ENCODE measurements around the gene ARID1B.
"Not testable (repeated sequence)": the region's sequence is repeated elsewhere in the genome, so short reads cannot be mapped to it uniquely, and the experiment has no call there.

ARID1B gene

DNA sequence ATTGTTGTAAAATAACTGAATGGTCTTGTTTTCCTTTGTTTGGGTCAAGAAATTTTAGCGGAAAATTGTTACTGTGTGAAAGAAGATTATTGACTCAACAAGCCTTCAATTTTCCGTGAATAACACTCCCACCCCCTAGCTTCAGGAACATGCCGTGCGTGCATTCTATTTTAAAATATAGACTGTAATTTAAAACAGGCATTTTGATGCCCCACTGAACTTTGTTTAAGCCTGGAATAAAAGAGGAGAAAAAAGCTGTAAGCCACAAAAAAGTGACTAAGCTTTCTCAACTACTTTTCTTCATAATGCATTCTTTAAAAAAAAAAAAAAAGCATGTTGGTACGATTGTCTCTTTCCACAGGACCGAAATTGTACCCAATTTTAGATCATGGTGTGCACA, 166.0 kb downstream of the ARID1B start:
- no peak overlapping the region for H3K27ac ChIP-seq (ENCODE audit: low read length)
- H3F3A ChIP-seq (ENCODE audit: insufficient read depth, low read length), result no peaks in the 10 kb centered on the region
- no peaks in the 10 kb centered on the region for H3K4me1 ChIP-seq (ENCODE audit: low read length)
- H4K20me1 ChIP-seq (ENCODE audit: insufficient read depth, low read length), result no peaks in the 10 kb centered on the region
- no peak overlapping the region for H3K4me2 ChIP-seq (ENCODE audit: low read depth, low read length)
- H3K9me2 ChIP-seq (replicated peaks; ENCODE audit: insufficient read depth, low read length), result no peaks in the 10 kb centered on the region
- no peak overlapping the region for H3K9ac ChIP-seq (ENCODE audit: low read length)
- TF ChIP-seq CTCF (IDR thresholded peaks at IDR 0.05; ENCODE audit: low read length), result no peak
- no peak for TF ChIP-seq EZH2 (optimal IDR thresholded peaks at IDR 0.05; ENCODE audit: low read depth, low read length)
- no peak for TF ChIP-seq EZH2phosphoT487 (IDR thresholded peaks at IDR 0.05; ENCODE audit: low read length)
- H3K36me3 ChIP-seq (replicated peaks; ENCODE audit: insufficient read depth, low read length), result no peaks in the 10 kb centered on the region
- H3K27me3 ChIP-seq (replicated peaks; ENCODE audit: insufficient read depth, low read length), result no peaks in the 10 kb centered on the region
- H3K79me2 ChIP-seq (ENCODE audit: low read length), result peaks cover 73% of the 10 kb centered on the region
- DNase-seq, result no peak
- no peaks in the 10 kb centered on the region for H3K9me3 ChIP-seq (replicated peaks; ENCODE audit: insufficient read depth, low read length)
- H2AFZ ChIP-seq (ENCODE audit: low read length), result no peak overlapping the region
- H3K4me3 ChIP-seq (ENCODE audit: low read length), result no peak overlapping the region

DNA sequence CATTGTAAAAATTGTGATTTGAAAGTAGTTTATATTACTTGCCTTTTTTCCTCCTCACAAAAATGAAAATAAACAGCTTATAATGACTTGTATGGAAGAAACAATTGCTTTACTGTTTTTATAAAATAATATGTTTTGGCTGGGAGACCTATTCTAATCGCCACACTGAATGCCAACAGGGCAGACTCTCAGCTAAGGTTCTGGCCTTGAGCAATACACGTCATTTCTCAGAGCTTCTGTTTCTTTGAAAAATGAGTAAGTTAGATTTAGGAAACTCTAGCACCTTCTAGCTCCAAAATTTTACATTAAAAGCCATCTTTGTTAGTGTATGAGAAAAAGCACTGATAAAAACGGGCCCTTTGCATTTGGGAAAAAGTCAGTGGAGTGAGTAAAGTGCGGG, 166.6 kb downstream of the ARID1B start:
- Histone ChIP-seq H3K27ac (ENCODE audit: low read length) (no peak overlapping the region), H3K36me3 (replicated peaks; ENCODE audit: insufficient read depth, low read length) (no peaks in the 10 kb centered on the region), H3F3A (ENCODE audit: insufficient read depth, low read length) (no peaks in the 10 kb centered on the region), H3K27me3 (replicated peaks; ENCODE audit: insufficient read depth, low read length) (no peaks in the 10 kb centered on the region), H3K9ac (ENCODE audit: low read length) (no peak overlapping the region), H3K4me1 (ENCODE audit: low read length) (no peaks in the 10 kb centered on the region), H3K4me2 (ENCODE audit: low read depth, low read length) (no peak overlapping the region), H3K79me2 (ENCODE audit: low read length) (peaks cover 68% of the 10 kb centered on the region), H3K4me3 (ENCODE audit: low read length) (no peak overlapping the region), H4K20me1 (ENCODE audit: insufficient read depth, low read length) (no peaks in the 10 kb centered on the region), H2AFZ (ENCODE audit: low read length) (no peak overlapping the region), H3K9me3 (replicated peaks; ENCODE audit: insufficient read depth, low read length) (no peaks in the 10 kb centered on the region), H3K9me2 (replicated peaks; ENCODE audit: insufficient read depth, low read length) (no peaks in the 10 kb centered on the region)
- no peak for DNase-seq
- TF ChIP-seq CTCF (IDR thresholded peaks at IDR 0.05; ENCODE audit: low read length) (no peak), EZH2phosphoT487 (IDR thresholded peaks at IDR 0.05; ENCODE audit: low read length) (no peak), EZH2 (optimal IDR thresholded peaks at IDR 0.05; ENCODE audit: low read depth, low read length) (no peak)

- no peaks in the 10 kb centered on the region for H3K9me3 ChIP-seq (replicated peaks; ENCODE audit: insufficient read depth, low read length)
- no peaks in the 10 kb centered on the region for H3F3A ChIP-seq (ENCODE audit: insufficient read depth, low read length)
- H3K4me2 ChIP-seq (ENCODE audit: low read depth, low read length), result no peak overlapping the region
- TF ChIP-seq EZH2 (optimal IDR thresholded peaks at IDR 0.05; ENCODE audit: low read depth, low read length), result no peak
- no peak for TF ChIP-seq EZH2phosphoT487 (IDR thresholded peaks at IDR 0.05; ENCODE audit: low read length)
- no peak for TF ChIP-seq CTCF (IDR thresholded peaks at IDR 0.05; ENCODE audit: low read length)
- H3K79me2 ChIP-seq (ENCODE audit: low read length), result peaks cover 70% of the 10 kb centered on the region
- H3K4me1 ChIP-seq (ENCODE audit: low read length), result no peaks in the 10 kb centered on the region
- H3K9me2 ChIP-seq (replicated peaks; ENCODE audit: insufficient read depth, low read length), result no peaks in the 10 kb centered on the region
- H4K20me1 ChIP-seq (ENCODE audit: insufficient read depth, low read length), result no peaks in the 10 kb centered on the region
- no peak overlapping the region for H3K9ac ChIP-seq (ENCODE audit: low read length)
- no peak overlapping the region for H3K27ac ChIP-seq (ENCODE audit: low read length)
- no peaks in the 10 kb centered on the region for H3K27me3 ChIP-seq (replicated peaks; ENCODE audit: insufficient read depth, low read length)
- no peak overlapping the region for H2AFZ ChIP-seq (ENCODE audit: low read length)
- no peaks in the 10 kb centered on the region for H3K36me3 ChIP-seq (replicated peaks; ENCODE audit: insufficient read depth, low read length)
- no peak for DNase-seq
- no peak overlapping the region for H3K4me3 ChIP-seq (ENCODE audit: low read length)
Measured at GRCh38 chr6:156944412-156944811, 167.2 kb downstream of the ARID1B start.

DNA sequence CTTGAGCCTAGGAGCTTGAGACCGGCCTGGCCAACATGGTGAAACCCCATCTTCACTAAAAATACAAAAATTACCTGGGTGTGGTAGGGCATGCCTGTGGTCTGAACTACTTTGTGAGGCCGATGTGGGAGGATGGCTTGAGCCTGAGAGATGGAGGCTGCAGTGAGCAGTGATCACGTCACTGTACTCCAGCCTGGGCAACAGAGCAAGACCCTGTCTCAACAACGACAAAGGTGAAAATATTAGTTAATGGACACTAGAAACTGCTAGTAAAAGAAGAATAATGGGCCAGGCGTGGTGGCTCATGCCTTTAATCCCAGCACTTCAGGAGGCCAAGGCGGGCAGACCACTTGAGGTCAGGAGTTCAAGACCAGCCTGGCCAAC, 168.6 kb downstream of the ARID1B start:
- not testable (repeated sequence) for H4K20me1 ChIP-seq (ENCODE audit: insufficient read depth, low read length); H3K27ac ChIP-seq (ENCODE audit: low read length)
- H3K79me2 ChIP-seq (ENCODE audit: low read length), result peaks cover 73% of the 10 kb centered on the region

More for the DNA sequence above, 168.6 kb downstream of the ARID1B start:
- not testable (repeated sequence) for H3K9me2 ChIP-seq (replicated peaks; ENCODE audit: insufficient read depth, low read length); H3K4me3 ChIP-seq (ENCODE audit: low read length); H3K9me3 ChIP-seq (replicated peaks; ENCODE audit: insufficient read depth, low read length); H3K36me3 ChIP-seq (replicated peaks; ENCODE audit: insufficient read depth, low read length); H3K4me2 ChIP-seq (ENCODE audit: low read depth, low read length); H3K27me3 ChIP-seq (replicated peaks; ENCODE audit: insufficient read depth, low read length); DNase-seq; H3F3A ChIP-seq (ENCODE audit: insufficient read depth, low read length); H2AFZ ChIP-seq (ENCODE audit: low read length); H3K4me1 ChIP-seq (ENCODE audit: low read length); H3K9ac ChIP-seq (ENCODE audit: low read length)

Data from MM.1S (cell line).